NCI-H2227 treated with DMSO at 0.1 percent for 48 hours (cell line): ENCODE measurements around the gene SIRT3.
"Not testable (repeated sequence)": the region's sequence is repeated elsewhere in the genome, so short reads cannot be mapped to it uniquely, and the experiment has no call there.

Experiments used
- DNase-seq: peaks from one replicate; lab custom pipeline; 2025; lab: John Stamatoyannopoulos, UW

The SIRT3 gene

GRCh38 chr11:203056-203944 is 32.8 kb downstream of the SIRT3 start:
- no peak for DNase-seq

GRCh38 chr11:202490-202889 is 33.7 kb downstream of the SIRT3 start:
- no peak for DNase-seq

- no peak for DNase-seq
Observed at GRCh38 chr11:201966-202365, 34.2 kb downstream of the SIRT3 start.

GRCh38 chr11:200224-201003 is 35.7 kb downstream of the SIRT3 start:
- DNase-seq = no peak

GRCh38 chr11:199782-200181 is 36.4 kb downstream of the SIRT3 start:
- no peak for DNase-seq

- no peak for DNase-seq
Observed at GRCh38 chr11:199004-199581, 37.0 kb downstream of the SIRT3 start.

- no peak for DNase-seq
Observed at GRCh38 chr11:198236-198806, 37.8 kb downstream of the SIRT3 start.

- DNase-seq = no peak
Observed at GRCh38 chr11:197741-198235, 38.4 kb downstream of the SIRT3 start.

GRCh38 chr11:196786-197731 is 39.1 kb downstream of the SIRT3 start:
- no peak for DNase-seq

- not testable (repeated sequence) for DNase-seq
Observed at GRCh38 chr11:193481-193880, 42.7 kb downstream of the SIRT3 start.

GRCh38 chr11:192674-193128 is 43.4 kb downstream of the SIRT3 start, which contains the start of gene SCGB1C1:
Gene SCGB1C1 (plus strand): TSS chr11:193078. CDS start chr11:193100, 22 bp downstream.
- not testable (repeated sequence) for DNase-seq

GRCh38 chr11:191490-192478 is 44.4 kb downstream of the SIRT3 start:
- not testable (repeated sequence) for DNase-seq

GRCh38 chr11:190546-190945 is 45.6 kb downstream of the SIRT3 start:
- DNase-seq = not testable (repeated sequence)

GRCh38 chr11:189843-190311 is 46.3 kb downstream of the SIRT3 start:
- DNase-seq = not testable (repeated sequence)

GRCh38 chr11:189200-189783 is 46.9 kb downstream of the SIRT3 start:
- not testable (repeated sequence) for DNase-seq

- DNase-seq = not testable (repeated sequence)
Observed at GRCh38 chr11:180242-180641, 55.9 kb downstream of the SIRT3 start.
